Astrocyte of the cerebellum (primary cell): ENCODE measurements around the gene LIMS4.
"Not testable (repeated sequence)": the region's sequence is repeated elsewhere in the genome, so short reads cannot be mapped to it uniquely, and the experiment has no call there.

Experiments used
- DNase-seq: peaks from one replicate; pipeline ENCODE4 v3.0.0-alpha.2; 2011; ENCODE audit warnings: low read depth
- H3K4me3 ChIP-seq: 2 replicates; pipeline ENCODE4 v1.5.1; 2011; ENCODE audit warnings: mild to moderate bottlenecking, low read depth, low read length, moderate library complexity
- in situ Hi-C: cut with HindIII; loops from 2 replicates; pipeline ENCODE4 v1.10.0; 2017; ENCODE audit warnings: low sequenced_read_pairs

Gene LIMS4

GRCh38 chr2:110472171-110473058, at the start of gene LIMS4:
TSS of gene LIMS4 (minus strand) at chr2:110472816. CDS start at chr2:110472778, 38 bp downstream.
- in situ Hi-C loops, DNase-seq, H3K4me3 ChIP-seq: not testable (repeated sequence)

GRCh38 chr2:110499755-110500377, 27.2 kb upstream of the LIMS4 start:
- in situ Hi-C loops, DNase-seq, H3K4me3 ChIP-seq: not testable (repeated sequence)

GRCh38 chr2:110496027-110496426, 23.4 kb upstream of the LIMS4 start:
- DNase-seq, in situ Hi-C loops, H3K4me3 ChIP-seq: not testable (repeated sequence)

GRCh38 chr2:110494488-110494887, 21.9 kb upstream of the LIMS4 start:
- DNase-seq, H3K4me3 ChIP-seq, in situ Hi-C loops: not testable (repeated sequence)

GRCh38 chr2:110488991-110489390, 16.4 kb upstream of the LIMS4 start:
- in situ Hi-C loops = not testable (repeated sequence)

GRCh38 chr2:110482697-110483096, 10.1 kb upstream of the LIMS4 start:
- DNase-seq, H3K4me3 ChIP-seq, in situ Hi-C loops: not testable (repeated sequence)

More at GRCh38 chr2:110488991-110489390, 16.4 kb upstream of the LIMS4 start:
- not testable (repeated sequence) for H3K4me3 ChIP-seq, DNase-seq

GRCh38 chr2:110481200-110481599, 8.6 kb upstream of the LIMS4 start:
- DNase-seq, in situ Hi-C loops: not testable (repeated sequence)

GRCh38 chr2:110480084-110480483, 7.5 kb upstream of the LIMS4 start:
- H3K4me3 ChIP-seq, DNase-seq, in situ Hi-C loops: not testable (repeated sequence)

More at GRCh38 chr2:110481200-110481599, 8.6 kb upstream of the LIMS4 start:
- not testable (repeated sequence) for H3K4me3 ChIP-seq

- in situ Hi-C loops, DNase-seq, H3K4me3 ChIP-seq: not testable (repeated sequence)
Observed at GRCh38 chr2:110477370-110477769, 4.8 kb upstream of the LIMS4 start.

- H3K4me3 ChIP-seq, DNase-seq, in situ Hi-C loops: not testable (repeated sequence)
Observed at GRCh38 chr2:110476952-110477351, 4.3 kb upstream of the LIMS4 start.

GRCh38 chr2:110475627-110476359, 3.2 kb upstream of the LIMS4 start:
- in situ Hi-C loops, H3K4me3 ChIP-seq, DNase-seq: not testable (repeated sequence)

- in situ Hi-C loops = not testable (repeated sequence)
Observed at GRCh38 chr2:110474898-110475297, 2.3 kb upstream of the LIMS4 start.

GRCh38 chr2:110473059-110473358, 393 bp upstream of the LIMS4 start:
- H3K4me3 ChIP-seq, in situ Hi-C loops, DNase-seq: not testable (repeated sequence)

More at GRCh38 chr2:110474898-110475297, 2.3 kb upstream of the LIMS4 start:
- DNase-seq, H3K4me3 ChIP-seq: not testable (repeated sequence)

- in situ Hi-C loops, DNase-seq, H3K4me3 ChIP-seq: not testable (repeated sequence)
Observed at GRCh38 chr2:110468921-110469320, 3.7 kb downstream of the LIMS4 start.

- in situ Hi-C loops, DNase-seq, H3K4me3 ChIP-seq: not testable (repeated sequence)
Observed at GRCh38 chr2:110465312-110465711, 7.3 kb downstream of the LIMS4 start.

- DNase-seq, H3K4me3 ChIP-seq, in situ Hi-C loops: not testable (repeated sequence)
Observed at GRCh38 chr2:110462458-110462857, 10.2 kb downstream of the LIMS4 start.

GRCh38 chr2:110460318-110460717, 12.3 kb downstream of the LIMS4 start:
- H3K4me3 ChIP-seq, in situ Hi-C loops, DNase-seq: not testable (repeated sequence)
